ENCODE results near the gene RASGRF1.
"Not testable (repeated sequence)": the region's sequence is repeated elsewhere in the genome, so short reads cannot be mapped to it uniquely, and the experiment has no call there.

Gene RASGRF1

GRCh38 chr15:79090487-79091203, at the start of gene RASGRF1:
TSS of gene RASGRF1 (minus strand) at chr15:79090780. CDS start at chr15:79090498, 282 bp downstream.
- DNase-seq: no peak

- DNase-seq: no peak
Measured at GRCh38 chr15:79136434-79137046, 46.0 kb upstream of the RASGRF1 start.

- no peak for DNase-seq
Measured at GRCh38 chr15:79133309-79133708, 42.7 kb upstream of the RASGRF1 start.

- DNase-seq: no peak
Measured at GRCh38 chr15:79132770-79133169, 42.2 kb upstream of the RASGRF1 start.

- DNase-seq: no peak
Measured at GRCh38 chr15:79132361-79132760, 41.8 kb upstream of the RASGRF1 start.

GRCh38 chr15:79130535-79131130, 40.1 kb upstream of the RASGRF1 start:
- DNase-seq: peak; percentile 17

- no peak for DNase-seq
Measured at GRCh38 chr15:79129235-79129634, 38.7 kb upstream of the RASGRF1 start.

GRCh38 chr15:79128556-79128955, 38.0 kb upstream of the RASGRF1 start:
- no peak for DNase-seq

- no peak for DNase-seq
Measured at GRCh38 chr15:79124388-79124787, 33.8 kb upstream of the RASGRF1 start.

GRCh38 chr15:79122991-79123390, 32.4 kb upstream of the RASGRF1 start:
- DNase-seq: no peak

GRCh38 chr15:79122391-79122790, 31.8 kb upstream of the RASGRF1 start:
- no peak for DNase-seq

GRCh38 chr15:79121571-79121970, 31.0 kb upstream of the RASGRF1 start:
- no peak for DNase-seq

GRCh38 chr15:79117442-79118204, 27.0 kb upstream of the RASGRF1 start:
- DNase-seq: no peak

- no peak for DNase-seq
Measured at GRCh38 chr15:79116771-79117170, 26.2 kb upstream of the RASGRF1 start.

- no peak for DNase-seq
Measured at GRCh38 chr15:79115986-79116665, 25.5 kb upstream of the RASGRF1 start.

- DNase-seq: no peak
Measured at GRCh38 chr15:79113831-79114230, 23.3 kb upstream of the RASGRF1 start.

GRCh38 chr15:79111404-79111803, 20.8 kb upstream of the RASGRF1 start:
- DNase-seq: not testable (repeated sequence)

GRCh38 chr15:79105141-79105540, 14.6 kb upstream of the RASGRF1 start:
- no peak for DNase-seq

- DNase-seq: no peak
Measured at GRCh38 chr15:79102595-79102994, 12.0 kb upstream of the RASGRF1 start.

GRCh38 chr15:79101866-79102581, 11.4 kb upstream of the RASGRF1 start:
- no peak for DNase-seq

- DNase-seq: no peak
Measured at GRCh38 chr15:79099692-79100091, 9.1 kb upstream of the RASGRF1 start.

- DNase-seq: no peak
Measured at GRCh38 chr15:79094611-79095021, 4.0 kb upstream of the RASGRF1 start.
